Measurements from ENCODE around the gene PDE6D.

DNA sequence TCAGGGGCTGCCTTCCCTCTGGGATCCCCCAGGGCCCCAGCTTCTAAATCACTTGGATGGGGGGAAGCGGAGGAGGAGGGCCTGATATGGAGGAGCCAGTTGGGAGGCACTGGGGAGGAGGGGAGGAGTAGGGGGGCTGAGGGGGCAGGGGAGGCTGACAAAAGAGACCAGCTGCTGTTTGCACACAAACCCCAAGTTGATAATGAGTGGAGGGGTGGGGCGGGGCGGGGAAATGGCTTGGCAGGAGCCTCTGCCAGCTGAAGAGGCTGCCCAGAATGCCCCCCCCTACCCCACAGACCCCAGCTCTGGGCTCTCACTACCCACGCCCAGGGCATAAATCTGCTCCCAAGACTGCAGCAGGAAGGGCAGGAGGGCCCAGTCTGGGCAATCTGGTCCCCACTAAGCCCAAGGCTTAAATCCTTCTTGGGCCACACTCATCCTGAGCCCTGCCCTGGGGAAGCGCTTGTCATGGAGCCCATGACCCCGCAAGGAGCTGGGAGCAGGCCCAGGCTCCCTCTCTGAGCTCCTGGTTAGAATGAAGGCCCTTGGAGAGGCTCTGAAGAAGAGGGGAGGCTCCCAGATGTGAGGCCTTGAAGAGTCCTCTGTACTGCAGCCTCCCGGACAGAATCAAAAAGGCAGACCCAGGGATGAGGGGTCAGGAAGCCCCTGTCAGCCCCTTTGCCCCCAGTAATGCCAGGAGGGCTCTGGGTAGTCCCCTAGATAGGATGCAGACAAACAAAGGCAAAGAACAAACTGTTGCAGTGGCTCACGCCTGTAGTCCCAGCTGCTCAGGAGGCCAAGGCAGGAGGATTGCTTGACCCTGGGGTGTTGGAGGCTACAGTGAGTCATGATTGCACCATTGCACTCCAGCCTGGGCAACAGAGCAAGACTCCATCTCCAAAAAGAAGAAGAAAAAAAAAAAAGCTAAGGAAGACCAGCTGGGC lies 97.5 kb downstream of the PDE6D start:
- TF ChIP-seq CTCF (conservative IDR thresholded peaks at IDR 0.05; ENCODE audit: low read length) (no peak), EZH2phosphoT487 (IDR thresholded peaks at IDR 0.05; ENCODE audit: borderline replicate concordance) (no peak)

Measured in Loucy (cell line).